Activated gamma-delta T cell (primary cell): Measurements from ENCODE around the gene BBS9.
"Not testable (repeated sequence)": the region's sequence is repeated elsewhere in the genome, so short reads cannot be mapped to it uniquely, and the experiment has no call there.

Source experiments
- DNase-seq: peaks from one replicate; lab custom pipeline; 2025; lab: John Stamatoyannopoulos, UW

The BBS9 gene

DNA sequence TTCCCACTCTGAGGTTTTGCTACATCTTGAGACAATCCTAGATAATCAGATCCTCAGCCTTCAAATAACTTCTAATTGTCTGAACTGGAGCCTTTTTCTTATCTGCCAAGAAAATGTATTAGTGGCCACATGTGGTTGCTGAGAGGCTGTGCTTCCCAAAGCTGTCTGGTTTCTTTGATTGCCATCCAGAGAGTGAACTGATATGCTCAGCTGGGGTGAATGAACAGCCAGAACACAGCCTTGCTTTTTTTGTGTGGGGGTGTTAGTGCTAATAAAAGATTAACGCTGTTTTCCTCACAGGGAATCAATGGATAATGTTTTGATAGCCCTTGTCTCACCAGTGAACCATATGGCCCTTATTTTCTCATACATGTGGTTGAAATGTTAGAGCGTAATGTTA, 66.9 kb downstream of the BBS9 start:
- no peak for DNase-seq

DNA sequence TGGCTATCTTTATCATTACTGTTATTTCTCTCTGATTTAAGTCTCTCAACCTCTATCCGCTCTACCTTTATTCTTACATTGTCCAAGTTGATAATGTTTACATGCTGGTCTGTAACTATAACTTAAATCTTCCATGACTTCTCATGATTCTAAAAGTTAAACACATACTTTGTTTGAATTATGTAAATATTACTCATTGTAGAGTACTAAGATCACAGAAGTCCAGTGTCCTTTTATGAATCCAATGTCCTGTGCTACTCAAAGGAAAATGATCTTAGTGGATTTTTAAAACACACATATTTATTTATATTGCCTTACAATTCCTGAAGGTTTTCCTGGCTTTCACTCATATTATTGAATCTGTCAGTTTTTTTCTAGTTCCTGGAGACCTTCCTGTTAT, 70.9 kb downstream of the BBS9 start:
- no peak for DNase-seq

DNA sequence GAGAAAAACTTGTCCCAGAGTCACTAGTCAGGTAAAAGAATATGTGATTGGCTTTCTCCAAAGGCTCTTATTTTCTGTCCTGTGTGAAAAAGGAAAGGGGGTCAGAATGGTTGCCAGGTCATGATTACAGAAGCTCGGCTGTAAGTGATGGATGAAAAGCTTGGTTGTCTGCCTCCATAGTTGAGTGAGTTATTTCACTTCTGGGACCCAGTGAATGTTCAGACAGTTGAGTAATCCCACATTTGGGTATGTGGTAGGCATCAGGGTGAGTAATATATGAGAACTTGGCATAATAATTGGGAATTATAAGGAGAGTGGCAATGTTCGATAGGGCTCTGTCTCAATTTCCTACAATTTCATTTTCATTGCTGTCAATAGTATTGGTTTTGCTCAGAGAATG, 72.5 kb downstream of the BBS9 start:
- no peak for DNase-seq

DNA sequence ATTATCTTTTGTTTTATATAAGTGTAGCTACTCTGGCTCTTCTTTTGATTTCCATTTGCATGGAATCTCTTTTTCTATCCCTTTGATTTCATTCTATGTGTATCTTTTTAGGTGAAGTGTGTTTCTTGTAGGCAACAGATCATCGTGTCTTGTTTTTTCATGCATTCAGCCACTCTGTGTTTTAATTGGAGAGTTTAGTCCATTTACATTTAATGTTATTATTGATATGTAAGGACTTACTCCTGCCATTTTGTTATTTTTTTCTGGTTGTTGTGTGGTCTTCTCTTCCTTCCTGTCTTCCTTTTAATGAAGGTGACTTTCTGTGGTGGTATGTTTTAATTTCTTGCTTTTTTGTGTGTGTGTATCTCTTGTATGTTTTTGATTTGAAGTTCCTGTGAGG, 81.6 kb downstream of the BBS9 start:
- DNase-seq, result no peak

DNA sequence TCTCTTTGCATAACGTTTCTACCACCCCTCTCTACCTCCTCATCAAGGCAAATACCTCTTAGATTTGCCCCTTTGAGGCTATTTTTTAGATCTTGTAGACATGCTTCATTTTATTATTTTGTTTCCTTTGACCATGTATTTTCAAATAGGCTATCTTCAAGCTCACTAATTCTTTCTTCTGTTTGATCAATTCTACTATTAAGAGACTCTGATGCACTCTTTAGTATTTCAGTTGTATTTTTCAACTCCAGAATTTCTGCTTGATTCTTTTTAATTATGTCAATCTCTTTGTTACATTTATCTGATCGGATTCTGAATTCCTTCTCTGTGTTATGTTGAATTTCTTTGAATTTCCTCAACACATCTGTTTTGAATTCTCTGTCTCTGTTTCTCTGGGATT, 82.8 kb downstream of the BBS9 start:
- no peak for DNase-seq

DNA sequence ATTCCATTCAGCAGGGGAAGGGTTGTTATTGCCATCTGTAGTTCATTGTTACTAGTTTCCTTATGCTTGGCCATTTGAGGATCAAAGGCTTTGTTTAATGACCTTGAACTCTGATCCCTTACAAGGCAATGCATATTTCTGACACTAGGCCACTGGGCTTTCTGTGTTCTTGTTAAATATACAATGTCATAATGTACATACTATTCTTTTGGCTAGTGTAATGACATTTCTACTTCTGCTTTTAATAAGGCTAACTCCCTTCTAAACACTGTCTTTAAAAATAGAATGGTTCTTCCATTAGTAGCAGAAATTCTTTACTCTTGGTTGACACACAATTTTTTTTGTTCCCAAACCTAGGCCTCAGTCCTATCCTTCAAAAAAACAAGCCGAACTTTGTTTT, 86.6 kb downstream of the BBS9 start:
- no peak for DNase-seq

DNA sequence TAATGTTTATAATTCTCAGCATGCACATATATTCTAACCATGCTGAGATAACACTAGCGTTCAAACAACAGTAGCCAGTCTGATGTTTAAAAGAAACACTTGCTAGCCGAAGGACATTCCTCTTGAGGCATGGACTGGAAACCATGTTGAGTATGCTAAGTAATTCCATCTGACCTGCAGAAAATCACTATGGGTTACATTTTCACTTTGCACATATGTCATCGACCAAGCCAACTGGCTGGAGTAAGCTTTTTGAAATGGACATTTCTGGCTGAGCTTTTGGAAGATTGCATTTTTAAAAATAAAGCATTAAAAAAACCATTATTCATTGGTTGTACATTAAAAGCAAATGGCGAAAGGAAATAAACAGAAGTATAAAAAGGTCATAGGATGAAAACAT, 88.2 kb downstream of the BBS9 start:
- no peak for DNase-seq

DNA sequence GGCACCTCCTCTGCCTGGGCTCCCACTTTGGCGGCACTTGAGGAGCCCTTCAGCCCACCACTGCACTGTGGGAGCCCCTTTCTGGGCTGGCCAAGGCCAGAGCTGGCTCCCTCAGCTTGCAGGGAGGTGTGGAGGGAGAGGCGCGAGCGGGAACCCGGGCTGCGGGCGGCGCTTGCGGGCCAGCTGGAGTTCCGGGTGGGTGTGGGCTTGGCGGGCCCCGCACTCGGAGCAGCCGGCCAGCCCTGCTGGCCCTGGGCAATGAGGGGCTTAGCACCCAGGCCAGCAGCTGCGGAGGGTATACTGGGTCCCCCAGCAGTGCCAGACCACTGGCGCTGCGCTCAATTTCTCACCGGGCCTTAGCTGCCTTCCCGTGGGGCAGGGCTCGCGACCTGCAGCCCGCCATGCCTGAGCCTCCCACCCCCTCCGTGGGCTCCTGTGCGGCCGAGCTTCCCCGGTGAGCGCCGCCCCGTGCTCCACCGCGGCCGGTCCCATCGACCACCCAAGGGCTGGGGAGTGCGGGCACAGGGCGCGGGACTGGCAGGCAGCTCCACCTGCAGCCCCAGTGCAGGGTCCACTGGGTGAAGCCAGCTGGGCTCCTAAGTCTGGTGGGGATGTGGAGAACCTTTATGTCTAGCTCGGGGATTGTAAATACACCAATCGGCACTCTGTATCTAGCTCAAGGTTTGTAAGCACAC, 89.6 kb downstream of the BBS9 start:
- DNase-seq, result peak; percentile 10

DNA sequence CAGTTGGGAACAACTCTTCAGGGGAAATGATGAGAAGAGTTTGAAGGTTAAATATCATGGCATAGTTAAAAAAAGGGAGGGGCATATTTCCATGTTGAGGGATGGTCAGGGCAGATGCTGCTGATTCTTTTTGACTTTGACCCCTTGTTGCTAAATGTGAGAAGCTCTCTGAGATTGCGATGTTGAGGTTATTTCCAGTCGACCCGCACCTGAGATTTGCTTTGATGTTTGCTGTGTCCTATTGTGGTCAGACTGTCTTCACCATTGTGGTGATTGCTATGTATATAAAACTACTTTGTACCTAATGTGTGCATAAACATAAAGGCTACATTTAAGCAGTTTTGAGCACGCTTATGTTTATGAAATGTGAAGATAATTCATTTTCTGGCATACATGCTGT, 90.9 kb downstream of the BBS9 start:
- no peak for DNase-seq

DNA sequence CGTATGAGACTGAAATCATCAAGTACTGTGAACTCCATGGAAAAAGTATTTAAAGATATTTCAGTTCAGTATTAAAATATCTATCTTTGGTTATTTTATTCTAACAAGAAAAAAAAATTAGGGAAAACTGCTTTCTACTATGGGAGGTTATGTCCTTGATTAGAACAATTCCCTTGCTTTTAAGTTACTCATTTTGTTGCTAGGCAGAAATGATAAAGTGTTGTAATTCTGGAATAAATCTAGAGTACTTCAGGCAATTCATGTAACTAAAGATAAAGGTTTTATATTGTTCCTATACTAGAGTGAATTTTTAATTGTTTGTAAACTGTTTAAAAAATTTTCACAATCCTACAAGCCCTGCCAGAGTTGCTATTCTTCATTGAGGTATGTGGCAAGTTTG, 92.0 kb downstream of the BBS9 start:
- DNase-seq, result no peak

DNA sequence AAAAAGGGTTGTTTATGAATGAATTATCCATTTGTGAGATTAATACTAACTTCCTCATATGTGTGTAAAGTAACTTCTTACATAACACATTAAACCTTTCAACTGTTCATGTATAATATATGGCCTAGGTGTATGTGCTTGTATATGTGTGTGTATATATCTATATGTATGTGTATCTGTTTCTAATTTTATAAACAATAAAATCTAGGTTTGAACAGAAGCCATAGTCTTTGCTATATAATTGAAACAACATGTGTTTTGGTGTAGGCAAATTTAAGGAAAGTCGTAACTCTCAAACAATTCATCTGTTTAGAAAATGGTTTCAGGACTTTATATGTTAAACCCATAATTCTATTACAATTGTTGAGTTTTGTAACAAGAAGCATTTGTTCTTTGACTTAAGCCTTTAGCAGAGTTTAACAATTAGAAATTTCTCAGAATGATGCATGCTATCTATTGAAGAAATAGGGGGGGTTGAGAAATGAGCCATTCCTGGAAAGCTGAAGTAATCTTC, 103.3 kb downstream of the BBS9 start:
- DNase-seq, result no peak

DNA sequence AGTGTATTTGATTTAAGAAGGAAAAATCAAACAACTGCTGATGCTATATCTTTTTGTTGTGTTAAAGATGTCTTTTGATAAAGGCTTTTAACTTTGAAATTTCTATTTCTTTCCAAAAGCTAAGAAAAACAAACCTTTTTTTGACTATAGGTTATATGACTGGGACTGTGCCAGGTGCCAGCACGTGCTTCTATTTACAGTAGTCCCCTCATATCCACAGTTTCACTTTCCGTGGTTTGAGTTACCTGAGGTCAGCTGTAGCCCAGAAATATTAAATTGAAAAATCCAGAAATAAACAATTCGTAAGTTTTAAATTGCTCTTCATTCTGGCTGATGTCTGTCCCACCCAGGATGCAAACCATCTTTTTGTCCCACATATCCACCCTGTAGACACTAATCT, 104.3 kb downstream of the BBS9 start:
- no peak for DNase-seq

DNA sequence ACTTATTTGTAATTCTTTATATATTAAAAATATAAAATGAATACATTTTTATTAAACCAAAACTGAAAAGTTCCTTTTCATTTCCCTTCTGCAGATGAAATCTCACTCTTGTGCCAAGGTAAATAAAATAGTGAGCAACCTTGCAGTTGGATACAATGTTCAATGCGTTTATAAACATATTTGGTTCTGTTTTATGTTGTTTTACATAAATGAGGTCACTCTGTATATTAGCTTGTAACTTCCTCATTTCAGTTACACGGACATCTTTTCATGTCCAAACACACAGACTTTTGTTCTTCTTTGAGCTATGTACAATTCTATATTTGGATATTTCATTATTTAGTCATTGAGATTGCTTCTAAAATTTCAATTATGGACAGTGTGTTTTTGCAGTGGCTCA, 107.7 kb downstream of the BBS9 start:
- no peak for DNase-seq

DNA sequence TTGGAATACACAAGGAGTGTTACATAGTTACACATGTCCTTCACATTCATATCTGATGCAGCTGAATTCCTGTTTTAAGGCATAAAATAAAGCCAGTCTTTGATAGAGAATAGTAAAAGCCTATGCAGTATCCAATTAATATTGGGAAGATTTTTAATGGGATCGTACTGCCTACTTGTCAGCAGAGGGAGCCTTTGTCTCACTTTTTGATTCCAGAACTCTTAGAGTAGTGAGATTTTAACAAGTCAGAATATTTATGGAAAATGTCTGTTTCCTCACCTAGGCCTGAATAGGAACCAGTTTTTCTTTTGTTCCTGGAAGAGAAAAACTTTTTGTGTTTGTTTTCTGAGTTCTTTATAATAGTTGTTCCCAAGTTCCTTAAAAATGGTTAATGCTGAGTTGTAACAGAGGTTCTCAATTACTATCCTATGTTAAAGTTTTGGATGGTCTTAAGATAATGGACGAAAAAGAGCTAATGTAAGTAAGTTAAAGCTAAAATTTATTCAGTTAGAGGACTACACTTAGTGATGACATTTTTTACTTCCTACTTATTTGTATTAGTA, 114.0 kb downstream of the BBS9 start:
- DNase-seq, result no peak

DNA sequence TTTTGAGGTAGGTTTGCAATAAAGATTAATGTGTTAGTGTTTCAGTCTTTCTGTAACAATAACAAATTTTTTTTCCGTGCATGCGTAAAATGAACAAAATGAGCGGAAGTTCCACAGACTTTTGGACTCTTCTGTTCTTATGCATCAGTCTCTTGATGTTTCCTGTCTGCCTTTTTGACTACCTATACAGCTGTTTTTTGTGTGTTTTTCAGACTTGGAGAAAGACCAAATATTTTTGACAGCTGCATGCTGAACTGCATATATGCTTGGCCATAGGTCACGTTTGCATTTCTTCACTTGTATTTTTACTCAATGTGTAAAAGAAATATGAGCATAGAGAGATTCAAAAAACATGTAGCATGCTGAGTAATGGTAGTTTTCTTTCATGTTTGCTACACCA, 119.3 kb downstream of the BBS9 start:
- DNase-seq, result no peak

DNA sequence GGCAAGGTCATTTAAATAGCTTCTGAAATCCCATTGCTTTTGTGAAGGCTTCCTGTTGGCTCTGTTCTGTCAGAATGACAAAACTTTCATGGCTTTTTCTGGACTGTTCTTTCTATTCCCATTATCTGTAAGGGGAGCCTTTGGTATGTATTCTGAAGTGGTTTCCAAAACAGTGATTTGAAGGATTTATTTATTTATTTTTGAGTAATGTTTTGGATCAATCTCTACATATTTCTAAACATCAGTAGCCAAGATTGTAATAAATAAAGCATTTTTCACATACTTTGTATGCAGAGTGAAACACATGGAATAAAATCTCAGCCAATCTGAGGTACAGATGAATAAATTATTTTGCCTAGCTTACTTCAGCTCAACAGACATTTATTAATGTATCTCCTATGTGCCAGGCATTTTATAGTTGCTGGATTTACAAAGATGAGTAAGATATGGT, 121.1 kb downstream of the BBS9 start:
- DNase-seq, result no peak

DNA sequence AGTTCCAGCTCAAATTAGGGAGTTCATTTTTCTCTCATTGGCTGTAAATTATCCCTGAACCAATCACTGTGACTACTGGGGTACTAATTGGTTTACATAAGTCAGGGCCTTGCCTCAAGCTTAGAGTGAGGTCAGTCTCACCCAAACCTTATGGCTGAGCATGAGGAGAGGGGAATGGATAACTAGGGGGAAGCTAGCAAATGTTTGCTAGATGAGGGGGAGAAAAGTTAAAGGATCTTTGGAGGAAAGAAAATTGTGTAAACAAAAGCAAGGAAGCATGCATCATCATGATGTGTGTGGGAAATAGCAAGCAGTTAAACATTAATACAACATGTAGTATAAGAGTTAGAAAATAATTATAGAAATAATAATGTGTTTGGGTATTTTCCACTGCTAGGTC, 121.9 kb downstream of the BBS9 start:
- DNase-seq, result no peak

DNA sequence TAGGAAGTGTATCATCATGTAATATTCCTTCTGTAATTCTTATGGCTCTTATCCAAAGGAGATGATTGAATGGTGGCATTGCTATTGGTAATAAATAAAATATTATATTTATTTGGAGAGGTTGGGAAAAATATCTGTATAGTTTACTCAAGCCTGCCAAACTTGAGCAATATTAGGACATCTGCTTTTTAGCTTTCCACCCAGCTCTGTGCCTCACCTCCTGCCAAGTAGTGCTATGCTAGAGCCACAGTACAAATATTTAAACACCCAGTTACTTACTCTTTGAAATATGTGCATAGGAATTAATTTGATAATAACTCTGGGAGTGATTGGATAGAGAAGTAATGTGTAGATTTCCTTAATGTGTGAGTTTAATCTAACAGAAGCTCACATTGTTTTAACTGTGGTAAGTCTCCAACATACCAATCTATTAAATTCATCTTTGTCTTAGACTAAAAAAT, 129.2 kb downstream of the BBS9 start:
- no peak for DNase-seq

DNA sequence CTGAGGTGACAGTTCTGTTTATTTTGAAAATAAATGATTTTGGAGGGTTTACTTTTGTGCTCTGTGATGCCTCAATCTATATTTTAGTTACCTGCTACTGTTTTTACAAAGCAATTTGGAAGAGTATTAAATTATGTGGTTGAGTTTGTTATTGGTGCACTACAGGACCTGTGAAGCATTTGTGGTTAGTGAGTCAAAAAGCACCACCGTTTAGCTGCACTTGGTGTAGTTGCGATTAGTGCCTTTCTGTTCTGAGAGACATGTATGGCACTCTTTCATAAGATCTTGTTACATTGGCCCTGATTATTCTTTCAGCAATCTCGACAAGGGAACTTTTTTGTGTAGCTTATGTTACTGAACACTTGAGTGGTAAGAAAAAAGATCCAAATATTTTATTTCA, 132.2 kb downstream of the BBS9 start:
- no peak for DNase-seq

DNA sequence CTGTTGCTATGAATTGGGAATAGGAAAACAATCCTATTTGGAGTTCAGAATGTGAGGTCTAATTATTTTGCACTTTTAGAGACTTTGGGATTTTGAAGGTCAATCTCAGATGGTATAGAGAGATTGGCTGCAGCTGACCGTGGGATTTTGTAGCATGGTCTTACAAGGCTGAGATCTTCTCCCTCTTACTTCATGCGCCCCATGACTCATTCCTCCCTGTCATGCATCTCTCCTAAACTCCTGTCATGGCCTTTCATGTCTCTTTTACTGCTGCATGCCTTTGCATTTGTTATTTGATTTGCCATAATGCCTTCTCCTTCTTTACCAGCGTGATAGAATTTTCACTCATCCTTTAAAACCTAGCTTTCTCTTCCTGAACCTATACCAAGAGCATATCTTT, 133.1 kb downstream of the BBS9 start:
- DNase-seq, result no peak

DNA sequence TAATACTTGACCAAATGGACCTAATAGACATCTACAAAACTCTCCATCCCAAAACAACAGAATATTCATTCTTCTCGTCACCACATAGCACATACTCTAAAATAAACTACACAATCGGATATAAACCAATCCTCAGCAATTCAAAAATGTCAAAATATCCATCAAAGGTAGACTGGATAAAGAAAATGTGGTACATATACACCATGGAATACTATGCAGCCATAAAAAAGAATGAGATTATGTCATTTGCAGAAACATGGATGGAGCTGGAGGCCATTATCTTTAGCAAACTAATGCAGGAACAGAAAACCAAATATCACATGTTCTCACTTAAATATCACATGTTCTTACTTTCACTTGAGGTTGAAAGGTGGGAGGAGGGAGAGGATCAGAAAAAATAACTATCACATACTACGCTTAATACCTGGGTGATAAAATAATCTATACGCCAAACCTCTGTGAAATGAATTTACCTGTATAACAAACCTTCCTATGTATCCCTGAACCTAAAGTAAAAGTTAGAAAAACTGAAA, 142.5 kb downstream of the BBS9 start:
- DNase-seq, result not testable (repeated sequence)

DNA sequence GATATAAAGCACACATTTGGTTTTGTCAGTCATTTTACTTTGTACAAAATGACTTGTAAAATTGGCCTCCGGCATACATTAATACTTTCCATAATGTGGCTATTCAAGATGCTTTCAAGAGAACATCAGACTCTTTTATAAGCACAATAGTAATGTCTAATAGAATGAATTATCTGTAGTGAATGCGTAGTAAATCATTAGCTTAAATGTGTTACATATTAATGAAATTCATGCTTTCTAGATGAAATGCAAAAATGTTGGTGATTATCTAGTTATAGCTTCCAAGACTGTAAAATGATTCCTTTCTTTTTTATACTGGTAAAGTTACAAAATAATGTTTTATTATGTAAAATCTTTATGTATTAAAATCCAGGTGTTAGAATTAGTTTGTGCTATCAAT, 144.0 kb downstream of the BBS9 start:
- DNase-seq, result no peak

DNA sequence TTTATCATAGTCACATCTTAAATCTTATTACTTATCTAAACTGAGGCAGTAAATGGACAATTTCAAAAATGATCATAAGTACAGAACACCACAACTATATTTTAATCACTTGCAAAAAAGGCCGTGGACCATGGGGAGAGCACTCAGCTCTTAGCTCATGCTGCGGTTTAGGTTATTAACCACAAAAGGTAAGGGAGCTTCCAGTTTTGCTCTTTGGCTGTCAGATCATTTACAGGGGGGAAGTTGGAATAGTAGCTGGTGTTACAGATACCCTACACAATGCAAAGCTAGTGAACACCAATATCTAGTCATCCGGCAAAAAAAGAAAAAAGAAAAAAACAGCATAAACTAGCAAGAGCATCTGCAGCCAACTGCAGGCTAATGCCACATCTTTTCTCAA, 147.0 kb downstream of the BBS9 start:
- no peak for DNase-seq

DNA sequence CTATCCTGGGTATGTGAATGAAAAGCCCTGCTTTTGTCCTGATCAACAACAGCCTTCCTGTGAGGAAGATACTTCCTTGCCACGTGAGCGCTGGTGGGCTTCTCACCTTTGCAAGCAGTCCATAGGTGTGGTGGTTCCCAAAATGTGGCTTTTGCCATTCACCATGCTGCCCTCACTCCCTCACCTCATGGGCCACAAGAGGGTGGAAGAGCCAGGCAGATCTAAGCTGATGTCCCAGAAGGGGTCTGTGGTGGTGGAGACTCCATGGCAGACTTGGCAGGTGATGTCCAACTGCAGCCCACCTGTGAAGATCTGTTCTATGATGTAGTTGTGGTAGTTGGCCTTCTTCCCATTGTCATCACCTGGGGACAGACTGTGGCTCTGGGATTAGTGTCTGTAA, 147.4 kb downstream of the BBS9 start:
- no peak for DNase-seq
